Endothelial cell (in vitro differentiated cells): ENCODE measurements around the gene BRD3. TPM values are rescaled to one million over a fixed set of nuclear protein-coding genes. Genes with fewer than 3 reads are reported as not detected.

Source experiments
- DNase-seq: peaks from one replicate; pipeline ENCODE4 v3.0.0; 2021; ENCODE audit warnings: low spot score
- H3K27ac Mint-ChIP-seq: one replicate; pipeline ENCODE4 v1.8.0; 2021; ENCODE audit warnings: mixed read lengths, inconsistent platforms; ENCODE audit not compliant: unreplicated experiment
- H3K27me3 Mint-ChIP-seq: one replicate; pipeline ENCODE4 v1.8.0; 2021; ENCODE audit warnings: mild to moderate bottlenecking, moderate library complexity, mixed read lengths, inconsistent platforms; ENCODE audit not compliant: unreplicated experiment
- H3K36me3 Mint-ChIP-seq: one replicate; pipeline ENCODE4 v1.8.0; 2021; ENCODE audit warnings: mild to moderate bottlenecking, low read depth, mixed read lengths, inconsistent platforms; ENCODE audit not compliant: unreplicated experiment
- H3K4me1 Mint-ChIP-seq: one replicate; pipeline ENCODE4 v1.8.0; 2021; ENCODE audit warnings: mild to moderate bottlenecking, mixed read lengths, inconsistent platforms; ENCODE audit not compliant: unreplicated experiment
- H3K4me3 Mint-ChIP-seq: one replicate; pipeline ENCODE4 v1.8.0; 2021; ENCODE audit warnings: mild to moderate bottlenecking, mixed read lengths, inconsistent platforms; ENCODE audit not compliant: unreplicated experiment
- H3K9me3 Mint-ChIP-seq: one replicate; pipeline ENCODE4 v1.8.0; 2021; ENCODE audit warnings: mixed read lengths, inconsistent platforms; ENCODE audit not compliant: unreplicated experiment
- CTCF ChIP-seq: fragments of 200-600 bp; sonication (generic); IDR thresholded peaks from one replicate; pipeline ENCODE4 v1.5.0; 2021; ENCODE audit warnings: antibody characterized with exemption; ENCODE audit not compliant: unreplicated experiment
- total RNA-seq: library from RNA; stranded (reverse); fragmentation: NEBNext Ultra II Directional; extraction: Animal tissue kit (Norgen Biotek cat#: 25700); gene quantifications from one replicate; pipeline ENCODE4 v1.2.1, GENCODE V29; 2021; ENCODE audit not compliant: unreplicated experiment

The BRD3 gene
- total RNA-seq, 1 donor from 2014 or later: 56.2 TPM

GRCh38 chr9:134024214-134024792 lies 43.5 kb downstream of the BRD3 start:
- H3K27ac Mint-ChIP-seq: peak overlapping the region; percentile 5
- no peaks in the 10 kb centered on the region for H3K4me1 Mint-ChIP-seq
- TF ChIP-seq CTCF: no peak
- H3K27me3 Mint-ChIP-seq: peaks cover 3% of the 10 kb centered on the region
- H3K4me3 Mint-ChIP-seq: peak overlapping the region; percentile 63
- DNase-seq: no peak
- peaks cover 4% of the 10 kb centered on the region for H3K36me3 Mint-ChIP-seq
- H3K9me3 Mint-ChIP-seq: no peaks in the 10 kb centered on the region

- Mint-ChIP-seq H3K36me3 (peaks cover 9% of the 10 kb centered on the region), H3K4me1 (no peaks in the 10 kb centered on the region), H3K9me3 (peaks cover 18% of the 10 kb centered on the region), H3K27me3 (peaks cover 4% of the 10 kb centered on the region), H3K4me3 (no peak overlapping the region), H3K27ac (no peak overlapping the region)
- no peak for TF ChIP-seq CTCF
- no peak for DNase-seq
These were observed 52.9 kb downstream of the BRD3 start for GRCh38 chr9:134014946-134015345.

GRCh38 chr9:134011401-134011800 lies 56.4 kb downstream of the BRD3 start:
- no peaks in the 10 kb centered on the region for H3K4me1 Mint-ChIP-seq
- H3K36me3 Mint-ChIP-seq: peaks cover 9% of the 10 kb centered on the region
- DNase-seq: no peak
- no peak for TF ChIP-seq CTCF
- H3K27me3 Mint-ChIP-seq: peaks cover 8% of the 10 kb centered on the region
- H3K27ac Mint-ChIP-seq: no peak overlapping the region
- H3K4me3 Mint-ChIP-seq: no peak overlapping the region
- peaks cover 18% of the 10 kb centered on the region for H3K9me3 Mint-ChIP-seq

GRCh38 chr9:134010310-134011173 lies 57.3 kb downstream of the BRD3 start:
- H3K4me3 Mint-ChIP-seq: no peak overlapping the region

More at GRCh38 chr9:134010310-134011173, 57.3 kb downstream of the BRD3 start:
- Mint-ChIP-seq H3K9me3 (peaks cover 18% of the 10 kb centered on the region), H3K36me3 (peaks cover 9% of the 10 kb centered on the region), H3K27ac (no peak overlapping the region), H3K4me1 (no peaks in the 10 kb centered on the region), H3K27me3 (peaks cover 8% of the 10 kb centered on the region)
- TF ChIP-seq CTCF: no peak
- no peak for DNase-seq
